MM.1S (cell line): ENCODE measurements around the gene IQGAP1.

ENCODE experiments used
- DNase-seq: peaks from one replicate; pipeline ENCODE4 v3.0.0-alpha.2; 2015
- H2AFZ ChIP-seq: fragments of 300-600 bp; sonication (generic); 2 replicates; pipeline ENCODE4 v1.6.0; 2016; ENCODE audit warnings: antibody characterized with exemption, low read length
- H3F3A ChIP-seq: fragments of 300-600 bp; sonication (generic); 2 replicates; pipeline ENCODE4 v1.6.1; 2016; ENCODE audit warnings: mild to moderate bottlenecking, antibody characterized with exemption, low read length, moderate library complexity, mixed read lengths; ENCODE audit not compliant: insufficient read depth
- H3K27ac ChIP-seq: fragments of 300-600 bp; sonication (generic); 2 replicates; pipeline ENCODE4 v1.5.1; 2016; ENCODE audit warnings: mild to moderate bottlenecking, low read length
- H3K27me3 ChIP-seq: fragments of 300-600 bp; sonication (generic); replicated peaks from 2 replicates; pipeline ENCODE4 v1.6.0; 2016; ENCODE audit warnings: low read length; ENCODE audit not compliant: insufficient read depth
- H3K36me3 ChIP-seq: fragments of 300-600 bp; sonication (generic); replicated peaks from 2 replicates; pipeline ENCODE4 v1.6.1; 2016; ENCODE audit warnings: mild to moderate bottlenecking, low read length, mixed read lengths; ENCODE audit not compliant: insufficient read depth
- H3K4me1 ChIP-seq: fragments of 300-600 bp; sonication (generic); 2 replicates; pipeline ENCODE4 v1.6.1; 2016; ENCODE audit warnings: low read length, mixed read lengths
- H3K4me2 ChIP-seq: fragments of 300-600 bp; sonication (generic); 2 replicates; pipeline ENCODE4 v1.6.0; 2016; ENCODE audit warnings: low read depth, low read length
- H3K4me3 ChIP-seq: fragments of 300-600 bp; sonication (generic); 2 replicates; pipeline ENCODE4 v1.5.1; 2016; ENCODE audit warnings: low read length, mixed read lengths
- H3K79me2 ChIP-seq: fragments of 300-600 bp; sonication (generic); 2 replicates; pipeline ENCODE4 v1.6.1; 2016; ENCODE audit warnings: mixed run types, low read length, mixed read lengths
- H3K9ac ChIP-seq: fragments of 300-600 bp; sonication (generic); 2 replicates; pipeline ENCODE4 v1.6.1; 2016; ENCODE audit warnings: low read length, mixed read lengths
- H3K9me2 ChIP-seq: fragments of 300-600 bp; sonication (generic); replicated peaks from 2 replicates; pipeline ENCODE4 v1.6.1; 2016; ENCODE audit warnings: mild to moderate bottlenecking, low read length, mixed read lengths; ENCODE audit not compliant: insufficient read depth
- H3K9me3 ChIP-seq: fragments of 300-600 bp; sonication (generic); replicated peaks from 2 replicates; pipeline ENCODE4 v1.6.1; 2016; ENCODE audit warnings: mild to moderate bottlenecking, low read length, mixed read lengths; ENCODE audit not compliant: insufficient read depth
- H4K20me1 ChIP-seq: fragments of 300-600 bp; sonication (generic); 2 replicates; pipeline ENCODE4 v1.6.1; 2016; ENCODE audit warnings: mild to moderate bottlenecking, low read length, moderate library complexity, mixed read lengths; ENCODE audit not compliant: insufficient read depth
- EZH2 ChIP-seq: fragments of 300-600 bp; sonication (generic); optimal IDR thresholded peaks from 2 replicates; pipeline ENCODE3; 2017; ENCODE audit warnings: low read depth, mild to moderate bottlenecking, antibody characterized with exemption, low read length, mixed read lengths
- EZH2phosphoT487 ChIP-seq: fragments of 300-600 bp; sonication (generic); IDR thresholded peaks from 2 replicates; pipeline ENCODE4 v1.6.1; 2018; ENCODE audit warnings: antibody characterized with exemption, low read length
- TF ChIP-seq, protein P1 (sequence below): fragments of 300-600 bp; sonication (generic); IDR thresholded peaks from 2 replicates; pipeline ENCODE4 v1.5.1; 2016; ENCODE audit warnings: antibody characterized with exemption, low read length, mixed read lengths

IQGAP1 gene

DNA sequence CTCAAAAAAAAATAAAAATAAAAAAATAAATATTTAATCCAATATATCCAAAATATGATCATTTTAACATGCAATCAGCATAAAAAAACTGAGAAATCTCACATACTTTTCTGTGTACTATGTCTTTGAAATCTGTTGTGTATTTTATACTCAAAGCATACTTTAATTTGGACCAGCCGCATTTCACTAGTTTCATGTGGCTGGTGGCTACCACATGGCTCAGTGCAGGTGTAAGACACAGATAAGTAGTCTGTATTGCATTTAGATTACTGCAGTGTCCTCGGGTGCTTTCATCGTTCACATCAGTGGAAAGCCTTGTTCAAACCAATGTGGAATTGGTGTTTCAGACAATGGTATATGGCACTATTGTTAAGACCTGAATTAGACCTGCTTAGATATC lies 152.7 kb downstream of the IQGAP1 start:
- H3K79me2 ChIP-seq, result peaks cover 3% of the 10 kb centered on the region; the same call in 1 of the 2 replicates
- H3K9ac ChIP-seq, result no peak overlapping the region

GRCh38 chr15:90545095-90545494 lies 157.1 kb downstream of the IQGAP1 start:
- no peak for DNase-seq
- no peaks in the 10 kb centered on the region for H3K9me2 ChIP-seq
- no peaks in the 10 kb centered on the region for H3K27me3 ChIP-seq
- H3K9ac ChIP-seq, result no peak overlapping the region
- no peaks in the 10 kb centered on the region for H4K20me1 ChIP-seq
- H3K79me2 ChIP-seq, result no peaks in the 10 kb centered on the region
- H3K4me2 ChIP-seq, result no peak overlapping the region
- no peaks in the 10 kb centered on the region for H3K9me3 ChIP-seq
- TF ChIP-seq EZH2phosphoT487, result no peak
- TF ChIP-seq, protein P1, sequence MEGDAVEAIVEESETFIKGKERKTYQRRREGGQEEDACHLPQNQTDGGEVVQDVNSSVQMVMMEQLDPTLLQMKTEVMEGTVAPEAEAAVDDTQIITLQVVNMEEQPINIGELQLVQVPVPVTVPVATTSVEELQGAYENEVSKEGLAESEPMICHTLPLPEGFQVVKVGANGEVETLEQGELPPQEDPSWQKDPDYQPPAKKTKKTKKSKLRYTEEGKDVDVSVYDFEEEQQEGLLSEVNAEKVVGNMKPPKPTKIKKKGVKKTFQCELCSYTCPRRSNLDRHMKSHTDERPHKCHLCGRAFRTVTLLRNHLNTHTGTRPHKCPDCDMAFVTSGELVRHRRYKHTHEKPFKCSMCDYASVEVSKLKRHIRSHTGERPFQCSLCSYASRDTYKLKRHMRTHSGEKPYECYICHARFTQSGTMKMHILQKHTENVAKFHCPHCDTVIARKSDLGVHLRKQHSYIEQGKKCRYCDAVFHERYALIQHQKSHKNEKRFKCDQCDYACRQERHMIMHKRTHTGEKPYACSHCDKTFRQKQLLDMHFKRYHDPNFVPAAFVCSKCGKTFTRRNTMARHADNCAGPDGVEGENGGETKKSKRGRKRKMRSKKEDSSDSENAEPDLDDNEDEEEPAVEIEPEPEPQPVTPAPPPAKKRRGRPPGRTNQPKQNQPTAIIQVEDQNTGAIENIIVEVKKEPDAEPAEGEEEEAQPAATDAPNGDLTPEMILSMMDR, result 0 out of 2 replicates have a peak, but pooled peaks have one; percentile 11
- no peak for TF ChIP-seq EZH2
- no peaks in the 10 kb centered on the region for H3K36me3 ChIP-seq
- no peak overlapping the region for H2AFZ ChIP-seq
- H3K4me1 ChIP-seq, result no peaks in the 10 kb centered on the region
- no peak overlapping the region for H3K4me3 ChIP-seq
- no peak overlapping the region for H3K27ac ChIP-seq
- H3F3A ChIP-seq, result no peaks in the 10 kb centered on the region

More for the DNA sequence above, 152.7 kb downstream of the IQGAP1 start:
- Histone ChIP-seq H4K20me1 (no peaks in the 10 kb centered on the region), H3K27me3 (no peaks in the 10 kb centered on the region), H3F3A (no peaks in the 10 kb centered on the region), H2AFZ (no peak overlapping the region), H3K4me3 (no peak overlapping the region), H3K4me2 (no peak overlapping the region), H3K27ac (no peak overlapping the region), H3K9me3 (no peaks in the 10 kb centered on the region), H3K9me2 (no peaks in the 10 kb centered on the region), H3K4me1 (no peaks in the 10 kb centered on the region; the same call in 1 of the 2 replicates), H3K36me3 (no peaks in the 10 kb centered on the region)
- DNase-seq, result no peak
- no peak for TF ChIP-seq EZH2
- TF ChIP-seq EZH2phosphoT487, result no peak
- TF ChIP-seq, protein P1, result no peak

GRCh38 chr15:90547540-90547939 lies 159.5 kb downstream of the IQGAP1 start:
- no peaks in the 10 kb centered on the region for H3K36me3 ChIP-seq
- TF ChIP-seq, protein P1, result no peak
- TF ChIP-seq EZH2phosphoT487 (no peak), EZH2 (no peak)
- H3K4me1 ChIP-seq, result peaks cover 3% of the 10 kb centered on the region; the same call in 1 of the 2 replicates
- H3K9me3 ChIP-seq, result no peaks in the 10 kb centered on the region
- H3K4me2 ChIP-seq, result no peak overlapping the region
- no peak overlapping the region for H3K9ac ChIP-seq
- H3K9me2 ChIP-seq, result no peaks in the 10 kb centered on the region
- DNase-seq, result no peak
- no peak overlapping the region for H3K27ac ChIP-seq
- no peak overlapping the region for H2AFZ ChIP-seq
- no peaks in the 10 kb centered on the region for H4K20me1 ChIP-seq
- no peaks in the 10 kb centered on the region for H3K27me3 ChIP-seq
- H3F3A ChIP-seq, result no peaks in the 10 kb centered on the region
- H3K4me3 ChIP-seq, result no peak overlapping the region
- H3K79me2 ChIP-seq, result no peaks in the 10 kb centered on the region
